Measurements from ENCODE around the gene CARMIL1.

The CARMIL1 gene

DNA sequence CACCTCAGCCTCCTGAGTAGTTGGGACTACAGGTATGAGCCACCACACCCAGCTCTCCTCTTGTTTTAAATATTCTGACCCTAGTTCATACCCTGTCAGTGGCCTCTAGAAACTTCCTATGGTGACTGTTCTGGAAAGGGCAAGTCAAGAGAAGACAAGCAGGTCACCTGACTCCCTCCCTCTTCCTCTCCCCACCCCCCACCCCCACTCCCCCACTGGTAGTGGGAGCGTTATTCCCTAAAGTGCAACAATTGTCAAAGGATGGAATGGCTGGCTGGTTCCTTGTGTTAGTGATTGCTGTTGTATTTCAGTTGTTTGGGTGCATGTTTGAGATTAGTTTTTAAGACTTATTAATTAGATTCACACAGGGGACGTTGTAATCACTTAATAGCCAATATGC lies 136.1 kb downstream of the CARMIL1 start:
- no peak for DNase-seq (ENCODE audit: low spot score)
- TF ChIP-seq, protein P1, sequence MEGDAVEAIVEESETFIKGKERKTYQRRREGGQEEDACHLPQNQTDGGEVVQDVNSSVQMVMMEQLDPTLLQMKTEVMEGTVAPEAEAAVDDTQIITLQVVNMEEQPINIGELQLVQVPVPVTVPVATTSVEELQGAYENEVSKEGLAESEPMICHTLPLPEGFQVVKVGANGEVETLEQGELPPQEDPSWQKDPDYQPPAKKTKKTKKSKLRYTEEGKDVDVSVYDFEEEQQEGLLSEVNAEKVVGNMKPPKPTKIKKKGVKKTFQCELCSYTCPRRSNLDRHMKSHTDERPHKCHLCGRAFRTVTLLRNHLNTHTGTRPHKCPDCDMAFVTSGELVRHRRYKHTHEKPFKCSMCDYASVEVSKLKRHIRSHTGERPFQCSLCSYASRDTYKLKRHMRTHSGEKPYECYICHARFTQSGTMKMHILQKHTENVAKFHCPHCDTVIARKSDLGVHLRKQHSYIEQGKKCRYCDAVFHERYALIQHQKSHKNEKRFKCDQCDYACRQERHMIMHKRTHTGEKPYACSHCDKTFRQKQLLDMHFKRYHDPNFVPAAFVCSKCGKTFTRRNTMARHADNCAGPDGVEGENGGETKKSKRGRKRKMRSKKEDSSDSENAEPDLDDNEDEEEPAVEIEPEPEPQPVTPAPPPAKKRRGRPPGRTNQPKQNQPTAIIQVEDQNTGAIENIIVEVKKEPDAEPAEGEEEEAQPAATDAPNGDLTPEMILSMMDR (IDR thresholded peaks at IDR 0.05; ENCODE audit: borderline replicate concordance, control extremely low read depth, extremely low read depth, insufficient read depth, missing control alignments), result no peak
- in situ Hi-C loops (cut with MboI; ENCODE audit: low sequenced_read_pairs, unreplicated experiment), result no loop called here

DNA sequence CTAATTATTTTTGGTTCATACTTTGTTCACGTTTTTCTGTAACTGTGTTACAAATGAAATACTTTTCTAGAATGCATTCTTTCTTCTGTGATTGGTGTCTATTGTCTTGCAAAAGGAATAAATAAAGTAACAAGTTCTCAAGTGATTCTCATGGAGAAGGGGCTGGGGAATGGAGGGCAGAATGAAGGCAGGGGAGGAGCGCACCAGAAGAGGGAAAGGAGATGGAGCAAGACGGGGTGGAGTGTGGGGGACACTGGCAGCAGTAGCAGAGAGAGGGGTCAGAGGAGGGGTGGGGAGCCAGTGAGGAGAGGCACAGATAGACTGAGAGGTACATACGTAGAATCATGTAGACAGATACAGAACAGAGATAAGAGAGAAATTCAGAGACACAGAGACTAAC lies 136.5 kb downstream of the CARMIL1 start:
- TF ChIP-seq, protein P1 (IDR thresholded peaks at IDR 0.05; ENCODE audit: borderline replicate concordance, control extremely low read depth, extremely low read depth, insufficient read depth, missing control alignments), result no peak
- no peak for DNase-seq (ENCODE audit: low spot score)
- in situ Hi-C loops (cut with MboI; ENCODE audit: low sequenced_read_pairs, unreplicated experiment), result no loop called here

DNA sequence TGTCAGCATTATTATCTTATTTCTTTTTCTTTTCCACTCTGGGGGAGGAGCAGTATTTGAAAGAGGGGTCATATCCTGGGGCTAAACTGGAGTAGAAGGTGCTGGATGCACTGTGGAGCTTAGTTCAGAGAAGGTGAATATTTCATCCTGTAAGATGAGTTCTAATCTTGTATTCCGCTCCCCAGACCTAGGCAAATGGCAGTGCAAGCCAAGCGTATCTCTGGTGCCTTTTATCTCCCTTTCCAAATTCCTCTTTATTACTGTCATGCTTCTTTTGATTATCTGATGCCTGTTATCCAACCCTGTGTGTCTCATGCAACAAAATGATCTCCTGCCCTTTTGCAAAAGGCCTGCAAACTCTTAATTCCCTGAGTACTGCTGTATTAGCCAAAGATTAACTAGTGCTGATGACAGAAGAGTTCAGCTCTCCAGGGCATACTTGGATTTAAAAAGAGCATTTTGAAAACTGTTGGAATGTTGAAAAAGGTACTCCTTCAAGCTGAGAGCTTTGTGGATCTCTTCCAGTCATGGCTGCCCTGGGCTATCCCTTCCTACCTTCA lies 138.0 kb downstream of the CARMIL1 start:
- in situ Hi-C loops (cut with MboI; ENCODE audit: low sequenced_read_pairs, unreplicated experiment), result no loop called here
- no peak for DNase-seq (ENCODE audit: low spot score)
- TF ChIP-seq, protein P1 (IDR thresholded peaks at IDR 0.05; ENCODE audit: borderline replicate concordance, control extremely low read depth, extremely low read depth, insufficient read depth, missing control alignments), result no peak

DNA sequence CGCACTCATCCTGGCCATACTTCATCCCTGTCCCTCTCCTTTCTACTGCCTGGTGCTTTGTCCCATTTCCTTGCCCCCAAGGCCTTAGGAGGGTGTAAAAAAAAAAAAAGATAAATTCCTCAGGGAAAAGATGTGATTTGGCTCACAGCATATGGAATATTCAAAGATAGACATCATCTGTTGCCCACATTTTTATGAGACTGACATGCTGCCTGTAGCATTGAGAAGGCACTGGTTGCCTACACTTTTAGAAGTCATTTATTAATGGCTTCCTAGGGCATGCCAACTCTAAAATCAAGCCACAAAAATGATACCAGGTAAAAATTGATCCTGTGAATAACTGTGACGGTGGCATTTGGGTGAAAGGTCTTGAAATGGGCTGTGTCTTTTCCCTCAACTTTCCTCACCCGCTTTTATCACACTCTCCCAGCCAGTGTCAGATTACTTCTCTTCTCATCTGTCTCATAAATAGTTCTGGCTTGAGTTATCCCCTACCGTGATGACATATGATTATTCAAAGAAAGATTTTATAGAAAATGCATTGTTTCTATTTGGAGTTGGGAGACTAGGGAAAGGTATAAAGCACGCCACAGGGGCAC lies 139.4 kb downstream of the CARMIL1 start:
- no peak for DNase-seq (ENCODE audit: low spot score)
- in situ Hi-C loops (cut with MboI; ENCODE audit: low sequenced_read_pairs, unreplicated experiment), result no loop called here
- TF ChIP-seq, protein P1 (IDR thresholded peaks at IDR 0.05; ENCODE audit: borderline replicate concordance, control extremely low read depth, extremely low read depth, insufficient read depth, missing control alignments), result no peak

DNA sequence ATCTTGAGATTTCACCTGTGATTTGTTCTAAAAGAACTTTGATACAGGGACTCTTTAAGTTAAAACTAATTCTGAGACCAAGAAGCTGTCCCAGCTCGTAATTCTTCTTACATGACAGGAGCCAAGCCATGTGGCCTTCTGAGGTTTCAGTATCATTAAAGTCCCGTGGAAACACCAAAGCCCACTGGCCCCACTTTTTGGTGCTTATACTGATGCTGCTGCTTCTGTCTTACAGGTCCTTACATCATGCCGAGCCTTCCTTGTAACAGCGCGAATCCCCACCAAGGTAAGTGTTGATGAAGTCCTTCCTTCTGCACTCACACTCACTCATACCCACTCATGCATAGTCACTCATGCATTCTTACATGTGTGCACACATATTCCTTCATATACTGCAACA lies 140.7 kb downstream of the CARMIL1 start:
- in situ Hi-C loops (cut with MboI; ENCODE audit: low sequenced_read_pairs, unreplicated experiment), result no loop called here
- TF ChIP-seq, protein P1 (IDR thresholded peaks at IDR 0.05; ENCODE audit: borderline replicate concordance, control extremely low read depth, extremely low read depth, insufficient read depth, missing control alignments), result no peak
- no peak for DNase-seq (ENCODE audit: low spot score)

DNA sequence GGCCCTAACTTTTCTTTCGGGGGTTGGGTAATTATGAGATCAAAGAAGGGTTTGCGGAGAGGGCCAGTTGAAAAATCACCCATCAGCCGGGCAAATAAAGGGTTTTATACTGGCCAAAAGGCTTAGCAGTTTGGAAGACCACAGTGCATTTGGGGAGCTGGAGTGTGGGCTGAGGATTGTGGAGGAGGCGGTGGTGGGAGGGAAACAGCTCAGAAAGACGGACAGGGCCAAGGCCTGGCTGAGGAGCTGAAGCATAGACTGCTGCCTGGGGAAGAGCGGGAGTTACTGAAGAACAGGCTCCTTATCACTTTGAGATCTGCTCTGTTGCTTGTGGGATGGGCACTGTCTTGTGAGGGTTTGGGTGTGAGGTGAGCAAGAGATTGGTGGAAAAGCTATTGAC lies 144.2 kb downstream of the CARMIL1 start:
- TF ChIP-seq, protein P1 (IDR thresholded peaks at IDR 0.05; ENCODE audit: borderline replicate concordance, control extremely low read depth, extremely low read depth, insufficient read depth, missing control alignments), result no peak
- DNase-seq (ENCODE audit: low spot score), result no peak
- in situ Hi-C loops (cut with MboI; ENCODE audit: low sequenced_read_pairs, unreplicated experiment), result no loop called here

All from GM13976 (cell line).